Measurements from ENCODE around the gene CDKN2B-AS1.

The CDKN2B-AS1 gene

GRCh38 chr9:22154064-22154463 is 159.5 kb downstream of the CDKN2B-AS1 start:
- Histone ChIP-seq H2BK120ac (ENCODE audit: low read depth, low read length) (no peak overlapping the region), H3K18ac (ENCODE audit: low read length) (no peak overlapping the region), H2BK15ac (replicated peaks; ENCODE audit: low read depth) (no peak overlapping the region), H3K36me3 (ENCODE audit: control insufficient read depth, insufficient read depth, low read length) (no peaks in the 10 kb centered on the region), H3K56ac (ENCODE audit: low read length) (no peak overlapping the region), H3K79me1 (ENCODE audit: low read length) (no peaks in the 10 kb centered on the region), H4K5ac (ENCODE audit: low read length) (no peak overlapping the region), H3K4me2 (ENCODE audit: low read length) (no peak overlapping the region), H3K9ac (ENCODE audit: low read length) (no peak overlapping the region), H3K4me1 (ENCODE audit: control insufficient read depth, low read depth, low read length) (no peaks in the 10 kb centered on the region), H2AK5ac (ENCODE audit: low read length) (no peak overlapping the region), H3K4ac (ENCODE audit: low read depth, low read length) (no peak overlapping the region), H2BK5ac (ENCODE audit: low read length) (no peak overlapping the region), H3K27me3 (ENCODE audit: insufficient read depth, low read length, poor library complexity) (no peaks in the 10 kb centered on the region), H3K27ac (ENCODE audit: low read depth, low read length) (no peak overlapping the region), H3K4me3 (ENCODE audit: low read length) (no peak overlapping the region), H4K8ac (ENCODE audit: low read depth, low read length) (no peak overlapping the region), H3K79me2 (ENCODE audit: control insufficient read depth, insufficient read depth, low read length) (no peaks in the 10 kb centered on the region), H3K23ac (ENCODE audit: low read length) (no peak overlapping the region)
- no peak for DNase-seq
- no CpG with 5 or more reads among the region's 10 CpGs for WGBS (ENCODE audit: extremely low coverage, insufficient coverage, low lambda C conversion rate)

GRCh38 chr9:22156586-22156985 is 162.0 kb downstream of the CDKN2B-AS1 start:
- no peak overlapping the region for H3K18ac ChIP-seq (ENCODE audit: low read length)

GRCh38 chr9:22157276-22157675 is 162.7 kb downstream of the CDKN2B-AS1 start:
- Histone ChIP-seq H2BK5ac (ENCODE audit: low read length) (no peak overlapping the region), H3K79me1 (ENCODE audit: low read length) (no peaks in the 10 kb centered on the region)

More at GRCh38 chr9:22156586-22156985, 162.0 kb downstream of the CDKN2B-AS1 start:
- H3K4ac ChIP-seq (ENCODE audit: low read depth, low read length) = no peak overlapping the region
- no peak overlapping the region for H3K4me2 ChIP-seq (ENCODE audit: low read length)
- WGBS (ENCODE audit: extremely low coverage, insufficient coverage, low lambda C conversion rate) = no CpG with 5 or more reads among the region's 6 CpGs
- H2AK5ac ChIP-seq (ENCODE audit: low read length) = no peak overlapping the region
- no peaks in the 10 kb centered on the region for H3K4me1 ChIP-seq (ENCODE audit: control insufficient read depth, low read depth, low read length)
- H3K9ac ChIP-seq (ENCODE audit: low read length) = no peak overlapping the region
- no peak overlapping the region for H3K23ac ChIP-seq (ENCODE audit: low read length)
- DNase-seq = no peak
- H4K8ac ChIP-seq (ENCODE audit: low read depth, low read length) = no peak overlapping the region
- H3K36me3 ChIP-seq (ENCODE audit: control insufficient read depth, insufficient read depth, low read length) = no peaks in the 10 kb centered on the region
- H2BK120ac ChIP-seq (ENCODE audit: low read depth, low read length) = no peak overlapping the region
- H3K79me2 ChIP-seq (ENCODE audit: control insufficient read depth, insufficient read depth, low read length) = no peaks in the 10 kb centered on the region
- H3K27ac ChIP-seq (ENCODE audit: low read depth, low read length) = no peak overlapping the region
- H3K79me1 ChIP-seq (ENCODE audit: low read length) = no peaks in the 10 kb centered on the region
- no peak overlapping the region for H4K5ac ChIP-seq (ENCODE audit: low read length)
- no peak overlapping the region for H3K4me3 ChIP-seq (ENCODE audit: low read length)
- H3K27me3 ChIP-seq (ENCODE audit: insufficient read depth, low read length, poor library complexity) = no peaks in the 10 kb centered on the region
- no peak overlapping the region for H3K56ac ChIP-seq (ENCODE audit: low read length)
- no peak overlapping the region for H2BK5ac ChIP-seq (ENCODE audit: low read length)
- H2BK15ac ChIP-seq (replicated peaks; ENCODE audit: low read depth) = no peak overlapping the region

GRCh38 chr9:22157828-22158227 is 163.2 kb downstream of the CDKN2B-AS1 start:
- no peak overlapping the region for H3K4me3 ChIP-seq (ENCODE audit: low read length)
- H3K56ac ChIP-seq (ENCODE audit: low read length) = no peak overlapping the region
- no peaks in the 10 kb centered on the region for H3K4me1 ChIP-seq (ENCODE audit: control insufficient read depth, low read depth, low read length)
- H3K18ac ChIP-seq (ENCODE audit: low read length) = no peak overlapping the region
- no peak overlapping the region for H2BK120ac ChIP-seq (ENCODE audit: low read depth, low read length)
- H3K9ac ChIP-seq (ENCODE audit: low read length) = no peak overlapping the region
- H3K27ac ChIP-seq (ENCODE audit: low read depth, low read length) = no peak overlapping the region
- no CpG with 5 or more reads among the region's 4 CpGs for WGBS (ENCODE audit: extremely low coverage, insufficient coverage, low lambda C conversion rate)
- H3K4ac ChIP-seq (ENCODE audit: low read depth, low read length) = no peak overlapping the region
- H4K8ac ChIP-seq (ENCODE audit: low read depth, low read length) = no peak overlapping the region
- H3K4me2 ChIP-seq (ENCODE audit: low read length) = no peak overlapping the region
- H3K79me2 ChIP-seq (ENCODE audit: control insufficient read depth, insufficient read depth, low read length) = no peaks in the 10 kb centered on the region
- no peaks in the 10 kb centered on the region for H3K27me3 ChIP-seq (ENCODE audit: insufficient read depth, low read length, poor library complexity)
- no peak overlapping the region for H2AK5ac ChIP-seq (ENCODE audit: low read length)
- no peak overlapping the region for H2BK5ac ChIP-seq (ENCODE audit: low read length)
- H3K36me3 ChIP-seq (ENCODE audit: control insufficient read depth, insufficient read depth, low read length) = no peaks in the 10 kb centered on the region
- no peak overlapping the region for H3K23ac ChIP-seq (ENCODE audit: low read length)
- H2BK15ac ChIP-seq (replicated peaks; ENCODE audit: low read depth) = no peak overlapping the region
- H3K79me1 ChIP-seq (ENCODE audit: low read length) = no peaks in the 10 kb centered on the region
- no peak for DNase-seq
- no peak overlapping the region for H4K5ac ChIP-seq (ENCODE audit: low read length)

More at GRCh38 chr9:22157276-22157675, 162.7 kb downstream of the CDKN2B-AS1 start:
- no peak overlapping the region for H3K18ac ChIP-seq (ENCODE audit: low read length)
- H4K8ac ChIP-seq (ENCODE audit: low read depth, low read length) = no peak overlapping the region
- H4K5ac ChIP-seq (ENCODE audit: low read length) = no peak overlapping the region
- no peak overlapping the region for H2BK120ac ChIP-seq (ENCODE audit: low read depth, low read length)
- no peak overlapping the region for H3K4me3 ChIP-seq (ENCODE audit: low read length)
- no peak overlapping the region for H3K4me2 ChIP-seq (ENCODE audit: low read length)
- no peak overlapping the region for H3K4ac ChIP-seq (ENCODE audit: low read depth, low read length)
- no peaks in the 10 kb centered on the region for H3K79me2 ChIP-seq (ENCODE audit: control insufficient read depth, insufficient read depth, low read length)
- no peaks in the 10 kb centered on the region for H3K4me1 ChIP-seq (ENCODE audit: control insufficient read depth, low read depth, low read length)
- H2BK15ac ChIP-seq (replicated peaks; ENCODE audit: low read depth) = no peak overlapping the region
- no peak overlapping the region for H3K23ac ChIP-seq (ENCODE audit: low read length)
- H3K56ac ChIP-seq (ENCODE audit: low read length) = no peak overlapping the region
- H3K27me3 ChIP-seq (ENCODE audit: insufficient read depth, low read length, poor library complexity) = no peaks in the 10 kb centered on the region
- peak; percentile 11 for DNase-seq
- no peak overlapping the region for H3K9ac ChIP-seq (ENCODE audit: low read length)
- no peak overlapping the region for H2AK5ac ChIP-seq (ENCODE audit: low read length)
- no peak overlapping the region for H3K27ac ChIP-seq (ENCODE audit: low read depth, low read length)
- H3K36me3 ChIP-seq (ENCODE audit: control insufficient read depth, insufficient read depth, low read length) = no peaks in the 10 kb centered on the region

GRCh38 chr9:22158271-22158670 is 163.7 kb downstream of the CDKN2B-AS1 start:
- Histone ChIP-seq H3K79me2 (ENCODE audit: control insufficient read depth, insufficient read depth, low read length) (no peaks in the 10 kb centered on the region), H2AK5ac (ENCODE audit: low read length) (no peak overlapping the region), H2BK120ac (ENCODE audit: low read depth, low read length) (no peak overlapping the region), H3K4ac (ENCODE audit: low read depth, low read length) (no peak overlapping the region), H3K4me3 (ENCODE audit: low read length) (no peak overlapping the region), H3K56ac (ENCODE audit: low read length) (no peak overlapping the region), H3K4me2 (ENCODE audit: low read length) (no peak overlapping the region), H4K8ac (ENCODE audit: low read depth, low read length) (no peak overlapping the region), H3K23ac (ENCODE audit: low read length) (no peak overlapping the region), H3K27ac (ENCODE audit: low read depth, low read length) (no peak overlapping the region), H3K36me3 (ENCODE audit: control insufficient read depth, insufficient read depth, low read length) (no peaks in the 10 kb centered on the region), H3K27me3 (ENCODE audit: insufficient read depth, low read length, poor library complexity) (no peaks in the 10 kb centered on the region), H3K18ac (ENCODE audit: low read length) (no peak overlapping the region), H3K4me1 (ENCODE audit: control insufficient read depth, low read depth, low read length) (no peaks in the 10 kb centered on the region), H3K9ac (ENCODE audit: low read length) (no peak overlapping the region), H2BK5ac (ENCODE audit: low read length) (no peak overlapping the region), H3K79me1 (ENCODE audit: low read length) (no peaks in the 10 kb centered on the region), H2BK15ac (replicated peaks; ENCODE audit: low read depth) (no peak overlapping the region), H4K5ac (ENCODE audit: low read length) (no peak overlapping the region)
- no peak for DNase-seq

GRCh38 chr9:22158927-22159346 is 164.3 kb downstream of the CDKN2B-AS1 start:
- H3K27me3 ChIP-seq (ENCODE audit: insufficient read depth, low read length, poor library complexity) = no peaks in the 10 kb centered on the region
- H3K56ac ChIP-seq (ENCODE audit: low read length) = no peak overlapping the region
- H3K4me2 ChIP-seq (ENCODE audit: low read length) = no peak overlapping the region
- no peak overlapping the region for H3K9ac ChIP-seq (ENCODE audit: low read length)
- H3K27ac ChIP-seq (ENCODE audit: low read depth, low read length) = no peak overlapping the region
- H4K8ac ChIP-seq (ENCODE audit: low read depth, low read length) = no peak overlapping the region
- H4K5ac ChIP-seq (ENCODE audit: low read length) = no peak overlapping the region
- no peaks in the 10 kb centered on the region for H3K79me2 ChIP-seq (ENCODE audit: control insufficient read depth, insufficient read depth, low read length)
- H3K4me3 ChIP-seq (ENCODE audit: low read length) = no peak overlapping the region
- DNase-seq = no peak
- no peak overlapping the region for H2BK120ac ChIP-seq (ENCODE audit: low read depth, low read length)
- H3K4ac ChIP-seq (ENCODE audit: low read depth, low read length) = no peak overlapping the region
- H3K18ac ChIP-seq (ENCODE audit: low read length) = no peak overlapping the region
- H2AK5ac ChIP-seq (ENCODE audit: low read length) = no peak overlapping the region
- no peaks in the 10 kb centered on the region for H3K4me1 ChIP-seq (ENCODE audit: control insufficient read depth, low read depth, low read length)
- no peak overlapping the region for H2BK5ac ChIP-seq (ENCODE audit: low read length)
- H2BK15ac ChIP-seq (replicated peaks; ENCODE audit: low read depth) = no peak overlapping the region
- H3K79me1 ChIP-seq (ENCODE audit: low read length) = no peaks in the 10 kb centered on the region
- no peak overlapping the region for H3K23ac ChIP-seq (ENCODE audit: low read length)
- H3K36me3 ChIP-seq (ENCODE audit: control insufficient read depth, insufficient read depth, low read length) = no peaks in the 10 kb centered on the region
- WGBS (ENCODE audit: extremely low coverage, insufficient coverage, low lambda C conversion rate) = no CpG with 5 or more reads among the region's 3 CpGs

All from mesendoderm (in vitro differentiated cells).